Measurements from ENCODE around the gene NHSL2. TPM values are rescaled to one million over a fixed set of nuclear protein-coding genes. Genes with fewer than 3 reads are reported as not detected.
"Not testable (repeated sequence)": the region's sequence is repeated elsewhere in the genome, so short reads cannot be mapped to it uniquely, and the experiment has no call there.

Gene NHSL2
- total RNA-seq, 4 donors from 2014 or later: 5.5 to 11.7 (median 7.2) TPM

DNA sequence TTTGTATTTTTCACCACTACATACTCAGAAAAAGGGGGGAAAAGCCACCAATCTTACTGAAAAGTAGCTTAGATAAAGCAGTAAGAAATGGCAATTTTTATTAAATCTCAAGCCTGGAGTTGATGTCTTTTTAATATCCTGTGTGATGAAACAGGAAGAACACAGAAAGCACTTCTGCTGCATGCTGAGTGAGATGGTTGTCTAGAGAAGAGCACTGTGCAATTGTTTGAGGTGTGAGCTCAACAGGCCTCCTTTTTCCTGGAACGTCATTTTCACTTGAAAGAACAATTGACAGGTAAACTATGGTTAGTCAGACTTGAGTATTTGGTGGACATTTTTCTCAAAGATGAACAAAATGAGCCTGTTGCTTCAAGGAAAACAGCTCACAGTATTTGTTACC, 147.2 kb downstream of the NHSL2 start:
- H3K27ac ChIP-seq: no peak overlapping the region
- no peaks in the 10 kb centered on the region for H3K36me3 ChIP-seq
- no peaks in the 10 kb centered on the region for H3K4me1 ChIP-seq
- intact Hi-C loops (cut with DNase I): no loop called here
- DNase-seq: no peak
- WGBS, 2 donors: 40 to 63% methylated on average over 1 of the region's 1 CpG
- no peak overlapping the region for H3K4me3 ChIP-seq (replicated peaks in 1 of 3)
- H3K9me3 ChIP-seq: no peaks in the 10 kb centered on the region
- H3K27me3 ChIP-seq: no peaks in the 10 kb centered on the region
- TF ChIP-seq POLR2A (IDR thresholded peaks at IDR 0.05): no peak
- TF ChIP-seq, protein P1, sequence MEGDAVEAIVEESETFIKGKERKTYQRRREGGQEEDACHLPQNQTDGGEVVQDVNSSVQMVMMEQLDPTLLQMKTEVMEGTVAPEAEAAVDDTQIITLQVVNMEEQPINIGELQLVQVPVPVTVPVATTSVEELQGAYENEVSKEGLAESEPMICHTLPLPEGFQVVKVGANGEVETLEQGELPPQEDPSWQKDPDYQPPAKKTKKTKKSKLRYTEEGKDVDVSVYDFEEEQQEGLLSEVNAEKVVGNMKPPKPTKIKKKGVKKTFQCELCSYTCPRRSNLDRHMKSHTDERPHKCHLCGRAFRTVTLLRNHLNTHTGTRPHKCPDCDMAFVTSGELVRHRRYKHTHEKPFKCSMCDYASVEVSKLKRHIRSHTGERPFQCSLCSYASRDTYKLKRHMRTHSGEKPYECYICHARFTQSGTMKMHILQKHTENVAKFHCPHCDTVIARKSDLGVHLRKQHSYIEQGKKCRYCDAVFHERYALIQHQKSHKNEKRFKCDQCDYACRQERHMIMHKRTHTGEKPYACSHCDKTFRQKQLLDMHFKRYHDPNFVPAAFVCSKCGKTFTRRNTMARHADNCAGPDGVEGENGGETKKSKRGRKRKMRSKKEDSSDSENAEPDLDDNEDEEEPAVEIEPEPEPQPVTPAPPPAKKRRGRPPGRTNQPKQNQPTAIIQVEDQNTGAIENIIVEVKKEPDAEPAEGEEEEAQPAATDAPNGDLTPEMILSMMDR (IDR thresholded peaks at IDR 0.05): no peak

GRCh38 chrX:72058346-72058745, 147.7 kb downstream of the NHSL2 start:
- H3K4me3 ChIP-seq (replicated peaks in 1 of 3); H3K27ac ChIP-seq; DNase-seq; H3K36me3 ChIP-seq; intact Hi-C loops (cut with DNase I); H3K9me3 ChIP-seq; H3K27me3 ChIP-seq; H3K4me1 ChIP-seq: not testable (repeated sequence)
- 80 to 89% methylated on average over 14 to 15 of the region's 15 CpGs for WGBS, 2 donors

DNA sequence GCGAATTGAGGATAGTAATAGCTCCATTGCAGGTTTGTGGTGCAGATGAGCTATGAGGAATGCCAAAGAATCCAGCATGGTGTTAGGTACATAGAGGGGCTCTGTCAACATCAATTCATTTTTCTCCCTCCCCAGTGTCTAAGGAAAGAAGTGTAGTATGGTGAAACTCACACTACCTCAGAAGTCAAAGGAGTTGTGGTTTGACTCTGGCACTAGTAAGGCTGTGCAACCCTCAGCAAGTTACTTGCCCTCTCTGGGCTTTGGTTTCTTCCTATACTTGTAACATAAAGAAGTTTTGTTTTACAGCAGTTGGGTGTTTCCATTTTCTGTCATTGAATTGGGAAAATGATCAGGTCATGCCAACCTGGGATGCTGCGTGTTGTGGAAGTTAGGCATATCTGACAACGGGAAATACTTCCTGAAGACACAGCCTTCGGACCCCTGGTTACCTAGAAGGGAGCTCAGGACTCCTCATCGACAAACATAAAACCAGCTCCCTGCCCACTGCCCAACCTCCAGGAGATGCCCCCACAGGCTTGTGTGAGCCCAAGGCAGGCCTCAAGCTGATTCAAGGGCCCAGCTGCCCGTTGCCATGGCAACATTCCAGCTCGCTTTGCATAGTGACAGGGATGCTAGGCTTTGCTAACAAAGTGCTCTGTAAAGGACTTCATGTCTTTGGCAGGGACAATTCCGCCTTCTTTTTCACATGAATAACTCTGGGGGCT, 149.7 kb downstream of the NHSL2 start:
- H3K4me1 ChIP-seq: no peaks in the 10 kb centered on the region
- DNase-seq: peak in 1 of 2 donors; percentile 5

GRCh38 chrX:72060921-72061490, 150.4 kb downstream of the NHSL2 start:
- intact Hi-C loops (cut with DNase I): no loop called here
- Histone ChIP-seq H3K27me3 (no peaks in the 10 kb centered on the region), H3K27ac (no peak overlapping the region), H3K9me3 (no peaks in the 10 kb centered on the region), H3K4me3 (replicated peaks in 1 of 3) (no peak overlapping the region), H3K4me1 (no peaks in the 10 kb centered on the region), H3K36me3 (no peaks in the 10 kb centered on the region)
- TF ChIP-seq POLR2A (IDR thresholded peaks at IDR 0.05): no peak
- TF ChIP-seq, protein P1 (IDR thresholded peaks at IDR 0.05): no peak
- no peak for DNase-seq
- WGBS, 2 donors: 52 to 65% methylated on average over 5 of the region's 5 CpGs

More for the DNA sequence above, 149.7 kb downstream of the NHSL2 start:
- 59 to 68% methylated on average over 3 to 8 of the region's 8 CpGs for WGBS, 2 donors
- H3K36me3 ChIP-seq: no peaks in the 10 kb centered on the region
- no peak overlapping the region for H3K27ac ChIP-seq
- no peaks in the 10 kb centered on the region for H3K27me3 ChIP-seq
- H3K9me3 ChIP-seq: no peaks in the 10 kb centered on the region
- no peak overlapping the region for H3K4me3 ChIP-seq (replicated peaks in 1 of 3)
- TF ChIP-seq POLR2A (IDR thresholded peaks at IDR 0.05): no peak
- TF ChIP-seq, protein P1 (IDR thresholded peaks at IDR 0.05): no peak
- intact Hi-C loops (cut with DNase I): no loop called here

DNA sequence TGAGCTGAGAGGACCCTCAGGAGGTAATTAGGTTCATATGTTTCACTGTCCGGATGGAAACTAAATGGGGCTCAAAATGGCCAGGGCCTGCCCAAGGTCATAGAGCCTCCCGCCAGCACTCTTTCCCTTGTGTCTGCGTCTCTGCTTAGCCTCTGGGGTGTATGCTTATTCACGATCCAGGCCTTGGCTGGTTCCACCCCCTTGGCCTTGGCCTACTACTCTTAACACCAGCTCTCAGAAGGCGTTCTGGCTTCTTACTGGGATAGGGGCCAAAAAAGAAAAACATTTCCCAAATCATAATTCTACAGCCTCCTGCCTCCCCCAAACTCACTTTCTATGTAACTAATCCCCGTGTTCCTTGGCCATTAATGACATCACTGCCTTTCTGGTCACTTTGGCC, 152.3 kb downstream of the NHSL2 start:
- Histone ChIP-seq H3K4me1 (no peaks in the 10 kb centered on the region), H3K36me3 (no peaks in the 10 kb centered on the region), H3K4me3 (replicated peaks in 1 of 3) (no peak overlapping the region), H3K27me3 (no peaks in the 10 kb centered on the region), H3K27ac (no peak overlapping the region), H3K9me3 (no peaks in the 10 kb centered on the region)
- intact Hi-C loops (cut with DNase I): no loop called here
- 53 to 69% methylated on average over 4 to 6 of the region's 6 CpGs for WGBS, 2 donors
- TF ChIP-seq, protein P1 (IDR thresholded peaks at IDR 0.05): no peak
- no peak for TF ChIP-seq POLR2A (IDR thresholded peaks at IDR 0.05)
- DNase-seq: peak in 1 of 2 donors; percentile 4

All from thyroid gland (tissue), 4 donors.